ENCODE data around the gene WWOX.
"Not testable (repeated sequence)": the region's sequence is repeated elsewhere in the genome, so short reads cannot be mapped to it uniquely, and the experiment has no call there.

Gene WWOX

GRCh38 chr16:78574571-78574970, 475.1 kb downstream of the WWOX start:
- no peak for DNase-seq (ENCODE audit: low read depth in 2 of 2)

- DNase-seq (ENCODE audit: low read depth in 2 of 2) = no peak
Observed at GRCh38 chr16:78576941-78577340, 477.5 kb downstream of the WWOX start.

DNA sequence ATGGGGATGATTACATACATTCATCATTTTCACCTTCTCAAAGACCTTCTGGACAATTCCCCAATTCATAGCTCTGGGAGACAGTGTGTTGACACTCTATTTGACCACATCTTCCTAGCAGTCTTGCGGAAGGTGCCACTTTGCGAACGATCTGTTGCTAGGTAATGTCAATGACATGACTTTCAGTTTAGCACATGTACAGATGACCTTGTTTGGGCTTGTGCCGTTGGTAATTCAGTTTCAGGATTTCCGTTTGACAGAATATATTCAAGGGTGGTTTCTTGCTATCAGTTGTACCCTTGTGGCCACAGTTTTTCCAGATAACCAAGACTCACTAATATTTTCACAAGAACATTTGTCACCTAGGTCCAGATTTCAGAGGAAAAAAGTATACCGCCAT, 478.2 kb downstream of the WWOX start:
- DNase-seq (ENCODE audit: low read depth in 2 of 2) = no peak

DNA sequence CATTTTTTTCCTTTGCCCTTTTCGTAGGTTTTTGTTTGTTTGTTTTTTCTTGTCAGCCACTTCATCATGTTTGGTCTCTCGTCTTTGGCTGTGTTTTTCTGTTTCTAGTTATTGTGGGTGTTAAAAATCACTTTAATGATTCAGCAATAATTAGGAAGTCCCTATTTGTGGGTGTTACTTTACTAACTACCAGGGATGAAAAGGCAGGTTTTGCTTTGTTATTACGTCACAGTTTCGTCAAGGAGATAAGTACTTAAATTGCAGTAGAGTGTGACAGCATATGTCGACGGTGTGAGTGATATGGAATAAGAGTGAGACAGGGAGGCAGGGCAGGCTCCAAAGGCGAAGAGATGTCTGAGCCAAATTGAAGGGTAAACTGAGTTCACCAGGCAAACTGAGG, 479.6 kb downstream of the WWOX start:
- DNase-seq (ENCODE audit: low read depth in 2 of 2) = no peak

DNA sequence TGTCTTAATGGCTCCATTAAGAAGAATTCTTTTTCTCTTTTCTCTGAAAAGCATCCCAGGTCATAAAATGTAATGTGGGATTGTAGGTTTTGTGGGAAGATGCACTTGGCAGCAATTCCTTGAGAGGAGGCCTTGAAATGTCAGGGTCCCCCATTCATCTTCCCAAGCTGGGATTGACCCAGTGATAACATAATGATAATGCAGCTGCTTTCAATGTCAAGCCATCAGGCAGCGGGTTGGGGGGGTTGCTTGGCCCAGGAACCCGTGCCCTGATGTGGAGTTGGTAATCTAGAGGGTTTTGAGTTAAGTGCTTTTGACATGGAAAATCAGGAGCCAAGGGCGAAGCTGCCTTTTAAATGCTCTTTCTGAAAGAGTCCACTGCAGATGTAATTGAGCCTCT, 484.0 kb downstream of the WWOX start:
- DNase-seq (ENCODE audit: low read depth in 2 of 2) = no peak

GRCh38 chr16:78584213-78584860, 484.9 kb downstream of the WWOX start:
- DNase-seq (ENCODE audit: low read depth in 2 of 2) = no peak

DNA sequence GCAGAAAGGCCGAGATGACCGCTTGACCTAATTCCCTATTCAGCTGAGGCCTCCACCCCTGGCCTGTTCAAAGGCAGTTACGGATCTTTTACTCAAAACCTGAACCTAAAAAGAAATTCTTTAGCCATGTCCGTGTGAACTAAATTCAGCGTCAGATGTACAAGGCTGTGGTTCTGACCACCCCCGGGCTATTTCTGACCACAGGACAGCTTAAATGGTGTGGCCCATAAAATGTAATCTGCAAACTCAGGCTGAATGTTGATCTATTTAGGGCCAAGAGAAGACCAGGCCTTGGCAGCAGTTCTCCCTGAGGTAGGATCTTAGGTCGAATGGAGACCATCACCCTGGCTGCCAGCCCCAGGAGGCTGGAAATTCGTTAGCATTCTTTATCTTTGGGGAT, 485.5 kb downstream of the WWOX start:
- no peak for DNase-seq (ENCODE audit: low read depth in 2 of 2)

GRCh38 chr16:78589331-78589730, 489.9 kb downstream of the WWOX start:
- no peak for DNase-seq (ENCODE audit: low read depth in 2 of 2)

DNA sequence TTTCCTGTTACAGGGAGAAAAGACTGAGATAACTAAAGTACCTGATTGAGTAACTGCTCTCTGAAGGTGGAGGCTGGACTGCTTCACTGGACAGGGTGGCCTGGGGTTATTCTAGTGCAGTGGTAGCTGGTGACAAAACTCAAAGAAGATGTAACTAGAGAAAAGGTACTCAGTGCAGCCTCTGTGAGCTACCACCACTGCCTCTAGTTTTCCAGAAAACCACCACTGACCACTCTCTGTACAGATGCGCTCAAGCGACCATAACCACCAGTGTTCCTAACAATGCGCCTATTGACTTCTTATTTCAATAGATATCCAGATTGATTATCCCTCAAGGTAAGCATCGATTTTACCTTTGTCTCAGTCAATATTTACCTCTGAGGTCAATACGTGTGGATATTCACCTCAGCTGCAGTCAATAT, 492.2 kb downstream of the WWOX start:
- DNase-seq (ENCODE audit: low read depth in 2 of 2) = no peak

DNA sequence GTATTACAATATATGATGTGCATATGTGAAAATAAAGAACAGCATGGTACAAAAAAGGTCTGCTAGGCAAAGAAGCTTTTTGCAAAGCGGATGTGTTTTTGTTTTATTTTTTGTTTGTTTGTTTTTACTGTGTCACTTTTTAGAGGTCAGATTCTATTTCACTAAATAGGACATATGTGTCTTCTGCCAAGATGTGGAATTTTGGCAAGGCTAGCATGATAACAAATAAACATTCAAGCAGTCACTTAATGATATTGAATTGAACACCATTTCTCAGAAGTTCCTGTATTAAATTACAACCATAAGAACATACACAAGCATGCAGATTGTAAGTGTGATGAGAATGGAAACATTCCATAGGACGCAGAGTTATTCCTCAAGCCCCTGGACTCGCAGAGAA, 492.7 kb downstream of the WWOX start:
- no peak for DNase-seq (ENCODE audit: low read depth in 2 of 2)

- DNase-seq (ENCODE audit: low read depth in 2 of 2) = no peak
Observed at GRCh38 chr16:78593352-78593751, 493.9 kb downstream of the WWOX start.

DNA sequence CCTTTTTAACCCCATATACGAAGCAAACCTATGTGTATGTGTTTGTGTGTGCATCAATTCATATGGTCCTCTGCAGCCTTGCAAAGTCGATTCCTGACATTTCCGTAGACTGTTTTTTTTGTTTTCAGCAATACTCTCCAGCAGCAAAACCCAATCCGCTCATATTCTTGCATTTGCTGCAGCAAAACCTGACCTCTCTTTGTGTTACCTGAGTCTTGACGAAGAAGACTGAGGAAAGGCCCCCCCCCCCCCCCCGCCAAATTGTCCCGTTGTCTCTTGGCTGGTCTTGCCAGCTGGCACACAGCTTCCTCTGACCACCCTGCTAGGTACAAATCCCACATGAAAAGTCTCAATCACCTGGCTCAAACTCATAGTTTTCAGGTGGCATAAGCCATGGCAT, 494.7 kb downstream of the WWOX start:
- no peak for DNase-seq (ENCODE audit: low read depth in 2 of 2)

GRCh38 chr16:78596348-78596995, 497.0 kb downstream of the WWOX start:
- no peak for DNase-seq (ENCODE audit: low read depth in 2 of 2)

DNA sequence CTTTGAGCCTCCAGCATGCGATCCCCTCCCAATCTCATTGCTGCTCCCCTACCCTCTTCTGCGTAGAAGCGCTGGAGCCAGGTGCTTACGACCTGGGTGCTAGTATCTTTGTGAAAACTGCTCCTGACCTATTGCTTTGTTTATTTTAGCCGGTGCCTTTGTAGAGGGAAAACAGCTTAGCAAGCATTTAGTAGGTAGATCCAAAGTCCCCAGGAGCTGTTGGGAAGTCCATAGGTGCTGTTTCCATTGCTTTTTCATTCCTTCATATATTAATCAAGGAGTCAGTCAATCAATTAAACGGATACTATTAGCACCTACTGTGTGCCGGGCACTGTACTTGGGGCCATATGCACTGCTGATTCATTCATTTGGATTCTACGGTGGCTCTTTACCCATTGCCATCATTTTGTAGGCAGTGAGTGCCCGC, 497.6 kb downstream of the WWOX start:
- no peak for DNase-seq (ENCODE audit: low read depth in 2 of 2)

- no peak for DNase-seq (ENCODE audit: low read depth in 2 of 2)
Observed at GRCh38 chr16:78597809-78598570, 498.5 kb downstream of the WWOX start.

DNA sequence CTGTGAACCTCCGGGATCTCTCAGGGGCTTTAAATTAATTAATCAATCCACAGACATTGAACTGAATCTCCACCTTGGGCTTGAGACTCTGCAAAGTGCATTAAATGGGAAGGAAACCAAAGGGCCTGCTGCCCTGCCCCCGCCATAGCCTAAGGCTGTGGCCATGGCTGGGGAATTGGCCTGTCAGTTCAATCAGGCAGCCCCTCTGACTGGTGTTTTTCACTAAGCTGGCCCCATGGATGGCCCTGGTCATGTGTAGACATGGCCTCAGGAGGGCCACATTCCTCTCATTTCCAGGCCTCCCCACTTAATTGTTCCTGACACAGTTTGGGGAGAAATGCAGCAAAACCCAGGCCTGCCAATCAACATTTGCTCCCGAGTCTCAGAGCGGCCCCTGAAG, 499.8 kb downstream of the WWOX start:
- DNase-seq (ENCODE audit: low read depth in 2 of 2) = no peak

DNA sequence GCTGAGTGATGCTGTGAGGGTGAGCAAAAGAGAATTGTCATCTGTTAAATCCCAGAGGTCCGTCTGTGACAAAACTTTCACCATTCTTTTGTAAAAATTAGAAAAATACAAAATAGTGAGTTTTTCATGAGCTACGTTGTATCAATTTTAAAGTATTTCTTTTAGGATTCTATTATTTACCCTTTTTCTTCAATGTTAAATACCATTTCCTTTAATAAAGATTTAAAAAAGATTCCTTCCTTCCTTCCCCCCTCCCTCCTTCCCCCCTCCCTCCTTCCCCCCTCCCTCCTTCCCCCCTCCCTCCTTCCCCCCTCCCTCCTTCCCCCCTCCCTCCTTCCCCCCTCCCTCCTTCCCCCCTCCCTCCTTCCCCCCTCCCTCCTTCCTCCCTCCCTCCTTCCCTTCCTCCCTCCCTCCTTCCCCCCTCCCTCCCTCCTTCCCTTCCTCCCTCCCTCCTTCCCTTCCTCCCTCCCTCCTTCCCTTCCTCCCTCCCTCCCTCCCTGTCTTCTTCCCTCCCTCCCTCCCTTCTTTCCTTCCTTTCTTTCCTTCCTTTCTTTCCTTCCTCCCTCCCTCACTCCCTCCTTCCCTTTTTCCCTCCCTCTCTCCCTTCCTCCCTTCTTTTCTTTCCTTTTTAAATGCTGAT, 505.1 kb downstream of the WWOX start:
- not testable (repeated sequence) for DNase-seq (ENCODE audit: low read depth in 2 of 2)

DNA sequence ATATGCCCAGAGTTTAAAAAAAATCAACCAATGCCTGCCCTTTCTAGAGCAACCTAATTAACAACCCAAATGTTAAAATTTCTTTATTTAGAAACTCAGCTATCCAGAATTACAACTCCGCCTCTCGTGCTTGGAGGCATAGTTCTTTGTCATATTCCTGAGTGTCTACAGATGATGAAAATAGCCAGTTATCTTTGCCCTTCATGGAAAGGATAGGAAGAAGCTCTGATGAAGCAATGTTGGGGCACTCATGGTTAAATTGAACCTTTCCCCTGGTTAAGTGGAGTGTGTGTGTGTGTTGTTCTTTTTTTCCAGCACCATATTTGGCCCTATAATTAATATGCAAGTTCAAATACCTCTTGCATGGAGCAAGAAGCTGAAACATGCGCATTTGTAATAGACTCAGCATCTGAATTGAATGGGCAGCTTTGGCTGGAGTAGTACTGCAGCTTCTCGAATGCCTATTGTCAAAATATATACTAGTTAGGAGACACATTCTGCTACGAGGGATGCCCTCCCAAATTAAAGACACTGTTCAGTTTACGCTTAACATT, 506.2 kb downstream of the WWOX start:
- DNase-seq (ENCODE audit: low read depth in 2 of 2) = no peak

DNA sequence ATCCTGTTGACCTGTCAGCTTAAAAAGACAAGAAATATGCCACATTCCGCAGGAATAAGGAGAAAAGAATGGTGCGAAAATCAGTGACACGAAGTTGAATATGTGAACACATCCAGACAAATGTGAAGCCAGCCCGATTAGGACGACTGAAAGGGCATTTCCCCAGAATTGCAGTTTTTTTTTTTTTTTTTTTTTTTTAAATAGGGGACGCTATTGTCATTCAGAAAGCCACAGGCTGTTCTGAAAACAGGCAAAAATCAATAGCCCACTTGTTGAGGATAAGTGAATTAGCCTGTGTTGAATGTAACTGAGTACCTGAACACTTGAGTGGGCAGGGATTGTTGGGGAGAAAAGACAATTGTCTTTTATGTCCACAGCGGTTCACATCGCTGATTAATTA, 507.1 kb downstream of the WWOX start:
- no peak for DNase-seq (ENCODE audit: low read depth in 2 of 2)

- DNase-seq (ENCODE audit: low read depth in 2 of 2) = no peak
Observed at GRCh38 chr16:78607022-78607421, 507.6 kb downstream of the WWOX start.

- DNase-seq (ENCODE audit: low read depth in 2 of 2) = no peak
Observed at GRCh38 chr16:78607465-78607864, 508.0 kb downstream of the WWOX start.

- DNase-seq (ENCODE audit: low read depth in 2 of 2) = no peak
Observed at GRCh38 chr16:78608305-78608776, 508.9 kb downstream of the WWOX start.
